Anterior cingulate cortex (tissue), 58 donors: ENCODE data around the gene PDE6C.
A peak's percentile ranks its signal among the peaks of the same experiment; 100 is the strongest.

Experiments
- DNase-seq, 58 donors: peaks; one replicate each; lab custom pipeline; 2025; lab: John Stamatoyannopoulos, UW

The PDE6C gene

GRCh38 chr10:93593254-93593653, 19.1 kb upstream of the PDE6C start:
- DNase-seq = no peak

DNA sequence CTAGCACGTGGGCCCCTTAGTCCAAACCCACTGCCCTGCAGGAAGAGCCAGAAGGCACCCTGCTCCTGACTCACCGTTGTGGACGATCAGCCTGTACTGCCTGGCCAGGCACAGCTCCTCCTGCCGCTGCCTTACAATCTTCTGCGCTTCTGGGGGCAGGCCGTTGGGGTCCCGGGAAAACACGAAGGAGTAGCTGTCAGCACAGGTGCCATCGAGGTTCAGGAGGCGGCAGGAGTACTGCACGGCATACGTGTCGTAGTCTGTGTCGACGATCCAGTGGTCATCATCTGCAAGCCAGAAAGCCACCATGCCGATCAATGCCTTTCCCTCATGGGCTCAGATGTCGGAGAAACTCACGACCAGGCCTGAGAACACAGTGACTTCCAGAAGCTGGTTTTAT, 18.6 kb upstream of the PDE6C start:
- DNase-seq = no peak

- DNase-seq = no peak
Observed at GRCh38 chr10:93594518-93594917, 17.8 kb upstream of the PDE6C start.

DNA sequence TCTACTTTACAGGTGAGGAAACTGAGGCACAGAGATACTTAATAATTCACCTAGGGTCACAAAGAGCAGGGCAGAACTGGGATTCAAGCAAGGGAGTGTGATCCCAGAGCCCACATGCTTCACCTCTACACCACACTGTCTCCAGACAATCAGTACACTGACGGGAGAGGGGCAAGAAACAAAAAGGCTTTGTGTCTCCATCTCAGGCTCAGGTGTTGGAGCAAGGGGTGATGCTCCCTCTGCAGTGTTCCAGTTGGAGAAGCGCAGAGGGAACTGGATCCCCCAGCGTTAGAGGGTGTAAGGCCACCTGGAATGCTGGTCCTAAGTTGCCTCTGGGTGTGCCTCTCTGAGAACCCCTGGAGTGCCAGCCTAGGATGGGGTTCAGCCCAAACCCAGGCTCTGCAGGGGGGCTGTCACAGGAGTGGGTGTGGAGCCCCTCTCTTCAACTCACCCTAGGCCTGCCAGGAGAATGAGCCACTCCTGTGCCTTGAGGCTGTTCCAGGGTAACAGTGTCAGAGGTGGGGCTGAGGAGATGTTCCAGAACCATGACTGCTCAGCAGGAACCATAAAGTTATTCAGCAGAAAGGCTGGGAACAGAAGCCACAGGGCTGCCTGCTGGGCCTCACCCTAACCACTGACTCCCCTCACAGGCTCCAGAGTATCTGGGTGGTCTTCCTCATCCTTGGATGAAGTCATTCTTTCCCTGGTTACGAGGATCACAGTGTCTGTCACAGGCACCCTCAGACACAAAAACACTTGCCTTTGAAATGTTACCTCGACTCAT, 16.8 kb upstream of the PDE6C start:
- DNase-seq = no peak

DNA sequence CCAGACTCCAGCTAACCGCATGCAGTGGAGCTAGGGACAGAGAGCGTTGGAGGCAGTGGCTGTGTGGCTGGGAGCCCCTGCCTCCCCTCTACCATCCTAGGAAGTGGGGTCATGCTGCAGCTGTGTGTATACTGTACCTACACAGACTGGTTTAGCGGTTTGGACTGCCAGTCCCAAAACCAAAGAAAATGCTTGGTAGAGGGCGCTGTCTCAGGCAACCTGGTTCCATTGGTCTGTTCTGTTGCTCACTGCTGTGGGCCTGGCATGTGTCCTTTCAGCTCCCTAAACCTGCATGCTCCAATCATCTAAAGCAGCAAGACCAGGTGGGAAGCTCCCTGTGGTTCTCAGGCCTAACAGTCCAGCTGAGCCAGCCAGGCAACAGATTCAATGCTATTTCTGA, 15.8 kb upstream of the PDE6C start:
- DNase-seq = no peak

DNA sequence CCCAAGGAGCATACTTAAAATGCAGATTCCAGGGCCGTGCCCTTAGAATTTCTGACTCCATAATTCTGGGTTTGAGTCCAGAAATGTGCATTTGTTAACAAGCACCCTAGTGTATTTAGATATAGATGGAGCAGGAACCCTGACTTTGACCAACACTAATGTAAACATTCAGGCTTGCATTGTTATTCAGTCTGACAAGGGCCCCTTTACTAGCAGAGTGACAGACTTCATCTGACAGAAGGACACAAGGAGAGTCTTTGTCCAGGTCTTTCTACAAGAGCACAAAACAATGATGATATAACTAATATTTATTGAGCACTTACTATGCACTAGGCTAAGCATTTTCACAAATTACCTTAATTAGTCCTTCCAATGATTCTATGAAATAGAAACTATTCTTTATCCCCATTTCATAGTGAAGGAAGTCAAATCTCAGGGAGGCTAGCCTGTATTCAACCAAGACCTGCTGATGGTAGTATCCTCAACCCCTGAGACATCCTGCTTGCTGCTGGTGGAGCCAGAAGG, 15.2 kb upstream of the PDE6C start:
- DNase-seq = no peak

- no peak for DNase-seq
Observed at GRCh38 chr10:93598157-93598556, 14.2 kb upstream of the PDE6C start.

- DNase-seq = no peak
Observed at GRCh38 chr10:93599335-93599734, 13.0 kb upstream of the PDE6C start.

- no peak for DNase-seq
Observed at GRCh38 chr10:93599778-93600177, 12.6 kb upstream of the PDE6C start.

GRCh38 chr10:93600446-93601145, 11.7 kb upstream of the PDE6C start:
- peak in 3 of 58 donors; percentile 9 to 23 (median 12) for DNase-seq

- DNase-seq = peak in 2 of 58 donors; percentile 38 to 46
Observed at GRCh38 chr10:93601146-93601773, 11.1 kb upstream of the PDE6C start, which contains the start of gene RBP4. RBP4 (minus strand) TSS chr10:93601235; CDS start chr10:93601028, 207 bp downstream.

- DNase-seq = no peak
Observed at GRCh38 chr10:93601774-93602162, 10.6 kb upstream of the PDE6C start.

- no peak for DNase-seq
Observed at GRCh38 chr10:93603023-93603422, 9.3 kb upstream of the PDE6C start.

- DNase-seq = no peak
Observed at GRCh38 chr10:93604146-93604545, 8.2 kb upstream of the PDE6C start.

GRCh38 chr10:93608421-93608820, 3.9 kb upstream of the PDE6C start:
- DNase-seq = no peak

GRCh38 chr10:93613126-93613525, 789 bp downstream of the PDE6C start:
- no peak for DNase-seq

- no peak for DNase-seq
Observed at GRCh38 chr10:93614101-93614825, 1.9 kb downstream of the PDE6C start.

- DNase-seq = no peak
Observed at GRCh38 chr10:93615576-93616235, 3.4 kb downstream of the PDE6C start.

GRCh38 chr10:93620925-93621324, 8.6 kb downstream of the PDE6C start:
- no peak for DNase-seq

DNA sequence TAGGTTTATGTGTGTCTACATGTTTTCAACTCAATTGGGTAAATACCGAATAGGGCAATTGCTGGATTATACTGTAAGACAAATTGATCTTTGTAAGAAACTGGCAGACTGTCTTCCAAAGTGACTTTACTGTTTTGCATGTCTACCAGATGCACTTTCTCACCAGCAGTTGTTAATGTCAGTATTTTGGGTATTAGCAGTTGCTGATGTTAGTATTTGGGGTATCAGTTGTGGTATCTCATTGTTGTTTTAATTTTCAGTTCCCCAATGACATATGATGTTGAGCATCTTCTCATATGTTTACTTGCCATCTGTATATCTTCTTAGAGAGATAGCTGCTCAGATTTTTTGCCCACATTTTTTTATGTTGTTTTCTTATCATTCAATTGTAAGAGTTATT, 10.6 kb downstream of the PDE6C start:
- DNase-seq = no peak
